Measurements from ENCODE around the gene ARHGAP18. TPM values are rescaled to one million over a fixed set of nuclear protein-coding genes. Genes with fewer than 3 reads are reported as not detected.

ARHGAP18 gene, protein sequence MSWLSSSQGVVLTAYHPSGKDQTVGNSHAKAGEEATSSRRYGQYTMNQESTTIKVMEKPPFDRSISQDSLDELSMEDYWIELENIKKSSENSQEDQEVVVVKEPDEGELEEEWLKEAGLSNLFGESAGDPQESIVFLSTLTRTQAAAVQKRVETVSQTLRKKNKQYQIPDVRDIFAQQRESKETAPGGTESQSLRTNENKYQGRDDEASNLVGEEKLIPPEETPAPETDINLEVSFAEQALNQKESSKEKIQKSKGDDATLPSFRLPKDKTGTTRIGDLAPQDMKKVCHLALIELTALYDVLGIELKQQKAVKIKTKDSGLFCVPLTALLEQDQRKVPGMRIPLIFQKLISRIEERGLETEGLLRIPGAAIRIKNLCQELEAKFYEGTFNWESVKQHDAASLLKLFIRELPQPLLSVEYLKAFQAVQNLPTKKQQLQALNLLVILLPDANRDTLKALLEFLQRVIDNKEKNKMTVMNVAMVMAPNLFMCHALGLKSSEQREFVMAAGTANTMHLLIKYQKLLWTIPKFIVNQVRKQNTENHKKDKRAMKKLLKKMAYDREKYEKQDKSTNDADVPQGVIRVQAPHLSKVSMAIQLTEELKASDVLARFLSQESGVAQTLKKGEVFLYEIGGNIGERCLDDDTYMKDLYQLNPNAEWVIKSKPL
- 10 to 100 TPM; 12.1 to 12.4 TPM for total RNA-seq
- long read RNA-seq, full-length matches to known transcripts: 2 of 13 reads
- long read RNA-seq, partial matches to known transcripts: 10 of 13 reads
- long read RNA-seq, other reads (novel, unspliced or antisense): 1 of 13 reads

DNA sequence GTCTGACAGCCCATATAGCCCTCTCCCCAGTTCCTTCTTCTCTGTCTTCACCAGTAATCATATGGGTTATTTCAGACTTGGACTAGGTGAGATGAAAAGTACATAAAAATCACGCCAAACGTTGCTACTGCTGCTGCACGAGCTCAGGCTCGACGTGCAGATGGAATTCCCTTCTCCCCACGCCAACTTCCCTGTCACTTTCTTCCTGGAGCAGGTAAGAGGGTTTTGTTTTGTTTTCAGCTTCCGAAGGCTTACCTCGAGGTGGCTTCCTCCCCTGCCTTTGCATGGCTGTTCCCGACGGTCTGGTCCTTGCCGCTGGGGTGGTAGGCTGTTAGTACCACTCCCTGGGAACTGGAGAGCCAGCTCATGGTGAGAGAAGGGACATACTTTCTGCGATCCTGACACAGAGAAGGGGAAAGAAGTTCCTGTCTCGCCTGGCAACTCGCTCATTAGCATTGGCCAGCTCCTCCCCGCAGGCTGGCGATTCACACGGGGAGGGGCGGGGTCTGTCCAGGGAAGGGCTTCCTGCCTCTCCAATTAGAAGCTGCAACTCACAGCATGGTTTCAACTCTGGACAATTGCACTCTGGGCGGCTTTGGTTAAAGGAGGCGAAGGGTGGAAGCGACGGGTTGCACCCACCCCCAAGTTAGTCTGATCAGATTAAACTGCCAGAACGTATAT, at the start of gene ARHGAP18:
Gene ARHGAP18, minus strand, starts transcription at position 409 of the 681 bp plus-strand sequence. Its CDS starts 41 bp downstream, at position 368.
- intact Hi-C loops (cut with DNase I): loop anchor here in 1 of 2 donors (5.0 kb wide), 1 partner anchor 48 kb away; no protein-coding TSS in a partner anchor
- ATAC-seq: peak; percentile 97 to 98
- DNase-seq: peak; percentile 91

DNA sequence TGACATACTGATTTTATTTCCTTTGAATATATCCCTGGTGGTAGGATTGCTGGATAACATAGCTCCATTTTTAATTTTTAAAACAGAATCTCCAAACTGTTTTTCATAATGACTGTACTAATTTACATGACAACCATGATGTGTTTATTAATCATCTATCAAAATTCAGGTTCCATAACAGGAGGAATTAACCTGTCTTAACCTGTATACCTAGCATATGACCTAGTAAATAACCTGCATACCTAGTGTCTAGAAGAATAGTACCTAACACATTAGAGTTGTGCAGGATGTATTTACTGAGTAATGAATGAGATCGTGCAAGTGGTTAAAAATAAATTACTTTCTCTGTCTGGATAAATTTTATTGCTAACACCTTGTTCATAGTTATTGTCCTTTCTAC, 45.8 kb upstream of the ARHGAP18 start:
- intact Hi-C loops (cut with DNase I): no loop called here
- ATAC-seq (no peak), DNase-seq (no peak)

DNA sequence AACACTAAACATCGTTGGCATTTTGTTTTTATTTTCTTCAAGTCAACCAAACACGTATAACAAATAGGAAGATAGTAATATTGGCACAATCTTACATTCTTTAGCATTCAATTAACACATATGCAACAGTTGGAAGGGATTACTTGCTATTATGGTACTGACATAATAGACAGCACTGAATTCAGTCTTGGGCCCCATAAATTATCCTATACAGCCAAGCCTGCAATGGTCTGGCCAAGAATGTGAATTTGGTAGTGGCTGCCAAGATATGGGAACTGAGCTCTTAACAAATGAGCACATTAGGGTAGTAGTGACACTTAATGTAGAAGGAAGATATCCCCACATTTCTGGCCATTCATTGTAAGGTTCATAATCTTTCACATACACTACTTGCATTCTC, 44.8 kb upstream of the ARHGAP18 start:
- intact Hi-C loops (cut with DNase I): no loop called here
- no peak for DNase-seq
- no peak for ATAC-seq

DNA sequence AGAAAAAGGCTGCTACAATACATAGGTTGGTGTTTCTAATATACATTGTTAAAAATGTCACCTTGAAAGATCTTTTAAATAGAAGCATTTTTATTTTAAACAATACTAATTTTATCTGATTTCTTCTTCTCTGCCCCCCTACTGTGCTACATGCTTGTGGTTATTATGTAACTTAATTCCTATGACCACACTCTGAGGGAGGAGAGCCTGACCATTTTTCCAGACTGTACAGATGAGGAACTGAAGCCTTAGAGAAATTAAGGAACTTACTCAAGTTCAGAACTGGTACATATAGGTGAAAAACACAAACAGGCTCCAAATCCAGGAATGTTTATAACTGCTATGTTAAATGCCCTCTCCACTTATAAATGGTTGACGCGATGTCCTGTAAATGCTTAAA, 43.4 kb upstream of the ARHGAP18 start:
- no peak for DNase-seq
- intact Hi-C loops (cut with DNase I): no loop called here

DNA sequence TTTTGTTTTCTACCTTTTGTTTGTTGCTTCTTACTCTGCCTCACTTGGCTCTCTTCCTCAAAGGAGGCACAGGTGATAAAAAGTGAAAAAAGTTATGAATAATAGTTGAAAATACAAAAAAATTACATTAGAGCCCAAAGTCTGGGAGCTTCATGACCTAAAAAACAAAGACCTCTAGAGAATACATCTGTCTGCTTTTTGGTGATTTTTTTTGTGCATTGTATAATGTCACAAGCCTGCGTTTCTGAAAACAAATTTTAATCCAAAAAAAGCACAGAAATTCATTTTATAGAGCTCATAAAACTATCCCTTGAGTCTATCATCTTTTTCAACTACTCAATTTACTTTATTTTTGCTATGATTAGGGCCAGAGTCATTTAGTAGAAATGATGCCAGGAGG, 41.4 kb upstream of the ARHGAP18 start:
- DNase-seq (no peak), ATAC-seq (no peak)
- intact Hi-C loops (cut with DNase I): no loop called here

More for the DNA sequence above, 43.4 kb upstream of the ARHGAP18 start:
- ATAC-seq: peak in 1 of 2 donors; percentile 31

DNA sequence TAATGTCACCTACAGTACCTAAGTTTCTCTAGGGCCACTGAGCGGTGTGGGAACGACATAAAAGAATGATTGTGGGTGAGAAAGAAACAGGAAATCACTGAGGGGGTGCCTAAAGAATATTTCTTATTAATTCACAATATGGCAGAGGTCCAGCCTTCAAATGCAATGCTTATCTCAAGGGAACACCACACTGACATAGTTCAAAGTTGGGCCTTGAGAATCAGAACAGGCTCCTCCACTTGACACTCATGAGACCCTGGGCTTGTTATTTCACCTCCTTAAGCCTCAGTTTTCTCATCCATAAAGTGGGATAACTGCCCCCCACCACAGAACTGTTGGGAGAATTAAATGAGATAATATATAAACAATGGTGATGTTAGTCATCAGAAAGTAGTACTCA, 40.4 kb upstream of the ARHGAP18 start:
- DNase-seq (no peak), ATAC-seq (no peak)
- intact Hi-C loops (cut with DNase I): no loop called here

DNA sequence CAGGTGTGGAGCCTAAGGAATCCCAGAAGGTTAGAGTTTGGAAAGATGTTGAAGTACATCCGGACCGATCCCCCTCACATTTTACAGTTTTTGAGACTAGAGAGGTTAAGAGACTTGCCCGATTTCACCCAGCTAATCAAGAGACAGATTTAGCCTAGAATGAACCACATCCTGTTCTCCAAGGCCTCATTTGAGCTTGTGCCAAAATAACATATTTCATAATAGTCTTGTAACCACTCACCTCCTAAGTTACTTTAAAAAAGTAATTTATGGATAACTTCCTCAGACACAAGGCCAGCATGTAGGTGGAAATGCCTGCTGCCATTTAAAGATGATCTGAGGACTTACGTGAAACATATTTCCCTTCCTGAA, 39.8 kb upstream of the ARHGAP18 start:
- DNase-seq: no peak
- intact Hi-C loops (cut with DNase I): no loop called here
- peak; percentile 53 to 74 for ATAC-seq

DNA sequence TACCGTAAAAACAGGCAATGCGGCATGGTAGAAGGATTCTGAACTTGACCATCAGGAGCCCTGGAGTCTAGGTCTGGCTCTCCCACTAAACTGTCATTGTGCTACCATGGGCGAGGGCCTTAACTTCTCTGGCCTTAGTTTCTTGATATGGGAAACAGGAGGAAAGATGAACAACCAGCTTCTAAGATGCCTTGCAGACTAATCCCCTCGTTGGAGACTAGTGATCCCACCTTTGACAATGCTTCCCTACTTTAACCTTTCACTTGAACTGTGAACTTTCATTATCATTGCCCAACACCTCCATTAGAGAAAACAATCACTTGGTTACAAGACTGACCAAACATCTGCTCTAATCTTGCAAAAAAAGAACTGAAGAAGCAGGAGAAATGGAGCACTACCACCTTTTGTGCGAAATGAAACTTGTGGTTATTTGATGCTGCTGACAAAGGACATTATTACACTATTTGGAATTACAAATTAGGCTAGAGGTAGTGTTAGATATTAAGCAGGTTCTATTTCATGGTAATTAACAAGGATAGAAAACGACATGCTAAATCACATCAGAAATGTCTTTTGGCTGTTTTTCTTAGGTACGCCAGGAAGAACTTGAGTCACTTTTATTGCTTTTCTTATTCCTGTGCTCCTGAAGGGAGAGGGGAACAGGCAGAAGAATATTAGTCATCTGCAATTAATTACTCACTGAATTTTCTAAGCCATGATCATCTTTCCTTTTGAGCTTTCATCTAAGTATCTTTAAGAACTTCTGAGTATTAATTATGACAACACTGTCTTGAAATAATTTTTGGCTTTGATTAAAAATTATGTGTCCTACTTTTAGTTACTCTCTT, 39.1 kb upstream of the ARHGAP18 start:
- intact Hi-C loops (cut with DNase I): no loop called here
- DNase-seq: no peak
- peak in 1 of 2 donors; percentile 43 for ATAC-seq

DNA sequence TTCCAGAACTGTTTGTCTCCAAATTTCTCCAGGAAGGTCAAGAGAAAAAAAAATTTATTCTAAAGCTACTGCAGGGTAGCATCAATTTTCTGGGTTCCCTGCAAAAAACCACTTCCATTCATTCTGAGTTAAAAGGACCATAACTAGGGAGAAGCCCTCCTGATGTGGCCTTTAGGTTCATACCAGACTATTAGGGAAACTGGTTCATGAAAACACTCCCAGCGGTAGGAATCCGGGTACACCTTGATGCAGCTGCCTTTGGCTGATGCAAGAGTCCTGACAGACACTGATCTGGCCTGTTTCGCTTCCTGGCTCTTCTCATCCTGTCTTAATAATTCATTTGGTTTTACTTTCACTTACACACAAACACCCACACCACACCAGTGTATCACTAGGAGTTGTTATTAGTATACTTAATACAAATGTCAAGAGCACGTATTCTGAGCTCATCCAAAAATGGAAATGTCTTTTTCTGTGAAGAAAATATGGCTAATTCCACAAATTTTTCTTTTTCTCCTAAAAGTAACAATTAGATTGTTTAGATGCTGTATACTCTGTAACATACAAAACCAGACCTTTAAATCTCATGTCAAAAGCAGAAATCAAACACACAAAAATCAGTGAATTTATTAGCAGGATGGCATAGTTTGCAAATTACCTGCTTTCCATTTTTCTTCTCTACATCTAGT, 38.4 kb upstream of the ARHGAP18 start:
- ATAC-seq: peak in 1 of 2 donors; percentile 79

DNA sequence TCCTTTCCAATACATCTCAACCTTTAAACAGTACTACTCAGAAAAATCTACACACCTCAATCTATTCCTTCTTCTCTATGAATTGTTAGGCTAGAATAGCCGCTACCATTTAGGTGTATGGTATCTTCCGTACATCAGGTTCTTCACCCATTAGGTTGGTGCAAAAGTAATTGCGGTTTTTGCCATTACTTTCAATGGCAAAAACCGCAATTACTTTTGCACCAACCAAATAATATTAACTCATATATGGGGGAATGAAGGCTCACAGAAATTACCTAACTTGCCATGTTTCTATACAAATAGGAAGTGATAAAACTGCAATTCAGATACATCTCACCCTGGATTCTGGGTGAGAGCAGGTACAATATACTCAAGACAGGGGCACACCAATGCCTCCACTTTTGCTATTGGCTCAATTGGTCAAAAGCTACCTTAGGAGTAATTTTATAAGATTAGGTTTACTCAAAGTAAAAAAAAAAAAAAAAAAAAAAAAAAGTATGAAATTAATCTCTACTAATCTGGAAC, 37.7 kb upstream of the ARHGAP18 start:
- no peak for ATAC-seq
- intact Hi-C loops (cut with DNase I): no loop called here

More for the DNA sequence above, 38.4 kb upstream of the ARHGAP18 start:
- no peak for DNase-seq
- intact Hi-C loops (cut with DNase I): no loop called here

DNA sequence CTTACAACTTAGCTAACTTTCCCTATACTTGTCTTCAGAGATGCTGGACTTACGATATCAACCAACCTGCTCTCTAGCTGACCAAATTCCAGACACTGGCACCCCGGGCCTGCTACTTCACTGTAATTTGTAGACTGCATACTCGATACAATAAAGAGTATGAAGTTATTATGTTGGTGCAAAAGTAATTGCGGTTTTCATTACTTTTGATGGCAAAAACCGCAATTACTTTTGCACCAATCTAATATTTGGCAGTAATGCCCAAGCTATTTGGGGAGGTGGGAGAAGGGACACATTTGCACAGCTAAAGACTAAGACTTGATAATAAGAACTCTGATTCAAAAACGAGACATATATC, 34.9 kb upstream of the ARHGAP18 start:
- ATAC-seq (no peak), DNase-seq (no peak)
- intact Hi-C loops (cut with DNase I): no loop called here

More for the DNA sequence above, 37.7 kb upstream of the ARHGAP18 start:
- no peak for DNase-seq

DNA sequence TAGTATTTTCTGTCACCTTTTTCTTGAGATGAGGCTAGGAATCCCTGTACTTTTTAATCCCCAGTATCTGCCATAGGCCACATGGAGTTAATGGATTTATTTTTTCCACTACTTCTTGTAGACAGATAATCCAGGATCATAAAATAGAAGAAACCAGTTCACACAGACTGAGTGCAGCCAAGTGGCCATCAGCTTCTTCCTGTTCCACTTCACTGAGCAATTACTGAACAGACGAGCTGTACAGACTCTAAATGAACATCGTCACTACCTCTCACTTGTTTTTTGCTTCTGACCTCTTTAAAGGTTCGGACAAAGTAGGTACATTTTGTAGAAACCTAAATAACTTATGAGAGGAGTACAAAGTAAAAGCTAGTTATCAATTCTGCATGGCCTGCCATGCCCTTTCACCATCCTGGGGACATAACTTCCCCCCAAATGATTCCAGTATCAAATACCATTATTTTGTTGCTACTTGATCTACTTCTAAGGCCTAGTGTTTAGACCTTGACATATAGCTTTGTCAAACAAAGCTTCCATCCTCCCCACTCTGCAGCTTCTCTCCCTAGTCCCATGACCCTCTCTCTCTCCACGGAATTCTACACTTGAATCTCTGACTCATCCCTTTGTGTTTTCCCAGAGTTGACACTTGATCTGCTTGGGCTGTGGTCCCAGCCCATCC, 34.4 kb upstream of the ARHGAP18 start:
- intact Hi-C loops (cut with DNase I): no loop called here
- peak in 1 of 2 donors; percentile 78 for ATAC-seq

DNA sequence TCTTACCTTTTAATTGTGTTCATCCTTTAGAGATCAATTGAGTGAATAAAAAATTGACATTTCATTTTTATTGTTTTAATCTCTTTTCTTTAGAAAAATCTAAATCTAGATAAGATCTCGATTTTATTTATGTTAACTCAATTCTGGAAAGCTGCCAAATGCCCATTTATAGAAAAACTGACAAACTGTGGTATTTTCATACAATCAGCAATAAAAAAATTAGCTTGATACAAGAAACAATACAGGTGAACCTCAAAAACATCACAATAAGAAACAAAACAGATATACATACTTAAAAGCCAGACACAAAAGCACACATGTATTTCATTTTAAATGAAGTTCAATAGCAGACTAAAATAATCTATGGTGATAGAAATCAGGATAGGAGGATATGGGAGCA, 30.0 kb upstream of the ARHGAP18 start:
- intact Hi-C loops (cut with DNase I): no loop called here
- ATAC-seq: no peak
- DNase-seq: no peak

More for the DNA sequence above, 34.4 kb upstream of the ARHGAP18 start:
- no peak for DNase-seq

DNA sequence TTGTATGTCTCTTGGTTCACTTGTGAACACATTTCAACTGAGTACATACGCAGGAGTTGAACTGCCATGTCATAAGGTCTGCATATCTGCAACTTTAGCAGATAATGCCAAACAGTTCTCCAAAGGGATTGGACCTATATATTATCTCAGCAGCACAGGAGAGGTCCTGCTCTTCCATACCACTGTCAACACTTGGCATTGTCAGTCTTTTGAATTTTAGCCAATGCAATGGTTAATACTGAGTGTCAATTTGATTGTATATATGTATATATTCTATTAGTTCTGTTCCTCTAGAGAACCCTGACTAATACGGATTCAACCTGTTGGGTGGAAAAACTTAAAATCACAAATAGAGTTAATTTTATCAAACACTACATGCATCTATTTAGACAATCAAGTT, 26.1 kb upstream of the ARHGAP18 start:
- intact Hi-C loops (cut with DNase I): no loop called here
- ATAC-seq: no peak

DNA sequence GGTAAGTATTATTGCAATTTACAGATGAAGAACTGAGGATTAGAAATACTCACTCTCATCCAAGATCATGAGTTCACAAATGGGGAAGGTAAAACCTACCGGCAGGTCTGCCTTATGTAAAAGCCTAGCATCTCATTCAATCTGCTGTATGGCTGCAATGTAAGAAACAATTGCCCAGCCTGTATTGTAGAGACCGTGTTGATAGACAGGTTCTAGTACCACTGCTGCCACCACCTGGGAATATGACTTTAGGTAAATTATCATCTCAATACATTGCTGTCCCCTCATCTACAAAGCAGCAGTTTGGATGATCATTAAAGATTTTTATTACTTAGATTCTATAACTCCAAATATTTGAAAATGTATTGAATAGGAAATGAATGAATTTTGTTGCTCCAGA, 23.3 kb upstream of the ARHGAP18 start:
- intact Hi-C loops (cut with DNase I): loop anchor here in 1 of 2 donors (5.0 kb wide), 1 partner anchor 131 kb away; no protein-coding TSS in a partner anchor
- DNase-seq (no peak), ATAC-seq (no peak)

More for the DNA sequence above, 26.1 kb upstream of the ARHGAP18 start:
- DNase-seq: no peak

DNA sequence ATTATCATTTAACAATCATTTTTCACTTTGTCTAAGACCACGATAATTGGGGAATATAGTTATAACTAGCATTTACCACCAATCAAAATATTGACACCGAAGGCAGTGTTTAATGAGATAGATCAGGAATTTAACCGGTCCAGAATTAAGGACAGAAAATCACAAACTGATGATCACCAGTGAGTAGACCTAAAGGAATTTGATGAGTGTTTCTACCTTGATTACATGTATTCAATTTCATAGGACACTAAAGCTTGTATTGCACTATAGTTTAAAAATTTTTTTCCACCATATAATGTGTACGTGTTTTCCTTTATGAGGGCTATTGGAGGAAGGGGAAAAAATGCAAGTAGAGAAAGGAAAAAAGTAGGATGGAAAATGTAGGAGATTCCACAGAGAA, 22.6 kb upstream of the ARHGAP18 start:
- DNase-seq: no peak
- intact Hi-C loops (cut with DNase I): loop anchor here in 1 of 2 donors (5.0 kb wide), 1 partner anchor 130 kb away; no protein-coding TSS in a partner anchor
- ATAC-seq: no peak

DNA sequence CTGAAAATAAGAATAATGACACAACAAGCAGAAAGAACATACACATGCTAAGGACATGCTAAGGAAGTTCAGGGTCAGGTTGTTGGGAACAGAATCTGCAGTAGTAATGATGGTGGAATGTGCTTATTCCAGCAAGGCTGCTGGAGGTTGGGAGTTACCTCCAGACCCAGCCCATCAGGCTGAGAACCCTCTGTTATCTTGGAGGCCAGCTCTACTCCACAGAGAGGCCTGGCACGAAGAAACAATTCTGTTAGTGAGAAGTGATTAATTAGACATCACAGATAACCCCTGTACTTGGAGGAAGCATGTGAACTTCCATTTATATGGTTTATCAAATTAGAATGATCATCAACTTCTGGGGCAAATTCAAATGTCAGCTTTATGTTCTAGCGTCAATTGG, 22.1 kb upstream of the ARHGAP18 start:
- intact Hi-C loops (cut with DNase I): loop anchor here in 1 of 2 donors (5.0 kb wide), 1 partner anchor 130 kb away; no protein-coding TSS in a partner anchor
- ATAC-seq: peak in 1 of 2 donors; percentile 89
- DNase-seq: no peak
